HFFc6 (cell line): ENCODE measurements around the gene ACTN1. TPM values are rescaled to one million over a fixed set of nuclear protein-coding genes. Genes with fewer than 3 reads are reported as not detected.

Source experiments
- DNase-seq: peaks from one replicate; pipeline ENCODE4 v3.0.0-alpha.2; 2018
- H3K27ac Mint-ChIP-seq: 2 replicates; pipeline ENCODE4 v1.8.0; 2020; ENCODE audit warnings: mild to moderate bottlenecking, mixed read lengths
- H3K27me3 Mint-ChIP-seq: 2 replicates; pipeline ENCODE4 v1.8.0; 2021; ENCODE audit warnings: mild to moderate bottlenecking, moderate library complexity, mixed read lengths; ENCODE audit not compliant: insufficient read depth
- H3K36me3 Mint-ChIP-seq: 2 replicates; pipeline ENCODE4 v1.8.0; 2021; ENCODE audit warnings: low read depth, mixed read lengths
- H3K4me1 Mint-ChIP-seq: 2 replicates; pipeline ENCODE4 v1.8.0; 2020; ENCODE audit warnings: low read depth, mixed read lengths
- H3K4me3 Mint-ChIP-seq: 2 replicates; pipeline ENCODE4 v1.8.0; 2020; ENCODE audit warnings: mild to moderate bottlenecking, moderate library complexity, mixed read lengths
- H3K9me3 Mint-ChIP-seq: 2 replicates; pipeline ENCODE4 v1.8.0; 2020; ENCODE audit warnings: mild to moderate bottlenecking, mixed read lengths
- total RNA-seq, 6 experiments: library from RNA; stranded (reverse); fragmentation: NEBNext Ultra II Directional; extraction: Animal tissue kit (Norgen Biotek cat#: 25700); gene quantifications; 2 replicates in 1 of 6; 3 replicates in 5 of 6; pipeline ENCODE4 v1.2.3, GENCODE V29; 2021
- TF ChIP-seq, protein P1 (sequence below): fragments of 200-600 bp; sonication (generic); IDR thresholded peaks from 2 replicates; pipeline ENCODE4 v1.5.0; 2021; ENCODE audit warnings: antibody characterized with exemption, mild to moderate bottlenecking

The ACTN1 gene
- total RNA-seq, 6 experiments from 2014 or later: 749 to 847 (median 825) TPM

DNA sequence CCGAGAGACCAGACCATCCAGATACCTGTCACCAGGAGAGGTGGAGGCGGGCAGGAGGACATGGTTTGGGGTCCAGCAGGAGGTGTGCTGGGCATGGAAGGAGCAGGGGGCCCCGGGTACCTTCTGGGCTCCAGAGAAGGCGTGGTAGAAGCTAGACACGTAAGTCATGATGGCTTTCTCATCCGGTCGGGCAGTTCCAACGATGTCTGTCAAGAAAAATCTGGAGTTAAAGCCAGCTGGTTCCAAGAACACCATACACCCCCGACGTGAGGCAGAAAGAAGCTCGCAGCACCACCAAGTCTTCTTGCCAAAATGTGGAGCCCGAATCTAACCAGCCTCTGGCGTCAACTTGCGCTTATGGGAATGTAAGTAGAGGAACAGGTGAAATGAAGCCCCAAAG, 76.7 kb downstream of the ACTN1 start:
- Mint-ChIP-seq H3K27ac (peak overlapping the region; percentile 80), H3K4me1 (peaks cover 31% of the 10 kb centered on the region), H3K36me3 (peaks cover 73% of the 10 kb centered on the region), H3K27me3 (peaks cover 56% of the 10 kb centered on the region), H3K4me3 (peak overlapping the region; percentile 28; the same call in 1 of the 2 replicates), H3K9me3 (no peaks in the 10 kb centered on the region; the same call in none of the 2 replicates)
- DNase-seq: no peak
- TF ChIP-seq, protein P1, sequence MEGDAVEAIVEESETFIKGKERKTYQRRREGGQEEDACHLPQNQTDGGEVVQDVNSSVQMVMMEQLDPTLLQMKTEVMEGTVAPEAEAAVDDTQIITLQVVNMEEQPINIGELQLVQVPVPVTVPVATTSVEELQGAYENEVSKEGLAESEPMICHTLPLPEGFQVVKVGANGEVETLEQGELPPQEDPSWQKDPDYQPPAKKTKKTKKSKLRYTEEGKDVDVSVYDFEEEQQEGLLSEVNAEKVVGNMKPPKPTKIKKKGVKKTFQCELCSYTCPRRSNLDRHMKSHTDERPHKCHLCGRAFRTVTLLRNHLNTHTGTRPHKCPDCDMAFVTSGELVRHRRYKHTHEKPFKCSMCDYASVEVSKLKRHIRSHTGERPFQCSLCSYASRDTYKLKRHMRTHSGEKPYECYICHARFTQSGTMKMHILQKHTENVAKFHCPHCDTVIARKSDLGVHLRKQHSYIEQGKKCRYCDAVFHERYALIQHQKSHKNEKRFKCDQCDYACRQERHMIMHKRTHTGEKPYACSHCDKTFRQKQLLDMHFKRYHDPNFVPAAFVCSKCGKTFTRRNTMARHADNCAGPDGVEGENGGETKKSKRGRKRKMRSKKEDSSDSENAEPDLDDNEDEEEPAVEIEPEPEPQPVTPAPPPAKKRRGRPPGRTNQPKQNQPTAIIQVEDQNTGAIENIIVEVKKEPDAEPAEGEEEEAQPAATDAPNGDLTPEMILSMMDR: no peak

DNA sequence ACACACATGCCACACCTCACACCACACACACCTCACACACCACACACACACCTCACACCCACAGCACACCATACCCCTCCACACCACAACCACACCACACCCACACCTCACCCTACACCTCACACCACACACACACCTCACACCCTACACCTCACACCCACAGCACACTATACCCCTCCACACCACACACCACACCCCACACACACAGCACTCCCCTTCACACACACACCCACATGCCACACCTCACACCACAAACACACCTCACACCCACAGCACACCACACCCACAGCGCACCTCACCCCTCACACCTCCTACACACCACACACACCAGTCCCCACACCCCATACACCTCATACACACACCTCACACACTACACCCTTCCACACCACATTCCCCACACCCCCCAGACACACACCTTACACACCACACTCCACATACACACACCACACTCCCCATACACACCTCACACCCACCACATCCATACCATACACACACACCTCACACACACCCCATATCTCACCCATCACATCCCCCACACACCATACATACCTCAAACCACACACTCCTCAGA, 80.0 kb downstream of the ACTN1 start:
- H3K4me1 Mint-ChIP-seq: peaks cover 60% of the 10 kb centered on the region
- DNase-seq: no peak

DNA sequence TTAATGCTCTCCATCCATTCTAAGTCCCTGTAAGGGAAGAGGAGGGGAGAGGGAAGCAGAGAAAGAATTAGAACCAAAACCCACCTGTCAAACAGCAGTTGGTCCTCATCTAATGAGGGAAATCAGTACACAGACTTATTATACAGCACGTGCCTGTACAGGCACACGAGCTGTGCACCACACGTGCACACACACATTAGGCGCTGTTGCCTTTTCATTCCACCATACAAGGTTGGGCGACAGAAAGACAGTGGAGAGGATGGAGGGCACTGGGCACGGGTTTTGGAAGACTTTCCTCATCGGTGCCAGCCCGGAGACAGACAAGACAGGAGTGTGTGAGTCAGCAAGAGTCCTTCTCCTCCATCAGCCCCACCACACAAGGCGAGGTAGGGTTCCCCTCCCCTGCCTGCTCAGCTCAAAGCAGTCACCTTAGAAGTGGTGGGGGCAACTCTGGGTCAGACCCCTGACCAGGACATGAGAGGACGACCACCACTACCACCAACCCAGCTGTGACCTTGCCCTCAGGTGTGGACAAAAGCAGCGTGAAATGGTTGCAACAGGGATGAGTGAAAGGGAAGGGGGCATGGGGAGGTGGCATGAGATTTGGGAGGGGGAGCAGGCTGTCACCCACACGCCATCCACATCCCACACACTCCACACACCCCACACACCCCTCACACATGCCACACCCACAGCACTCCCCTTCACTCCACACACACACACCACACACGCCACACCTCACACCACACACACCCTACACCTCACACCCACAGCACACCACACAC, 80.7 kb downstream of the ACTN1 start:
- peaks cover 62% of the 10 kb centered on the region for H3K4me1 Mint-ChIP-seq
- no peak for DNase-seq
- peaks cover 5% of the 10 kb centered on the region for H3K9me3 Mint-ChIP-seq
- H3K27me3 Mint-ChIP-seq: peaks cover 73% of the 10 kb centered on the region
- H3K27ac Mint-ChIP-seq: peak overlapping the region; percentile 82
- peaks cover 72% of the 10 kb centered on the region for H3K36me3 Mint-ChIP-seq
- H3K4me3 Mint-ChIP-seq: peak overlapping the region; percentile 21; the same call in 1 of the 2 replicates
- TF ChIP-seq, protein P1: no peak

More for the DNA sequence above, 80.0 kb downstream of the ACTN1 start:
- TF ChIP-seq, protein P1: no peak
- H3K4me3 Mint-ChIP-seq: no peak overlapping the region; the same call in 1 of the 2 replicates
- peaks cover 73% of the 10 kb centered on the region for H3K27me3 Mint-ChIP-seq
- H3K36me3 Mint-ChIP-seq: peaks cover 71% of the 10 kb centered on the region
- H3K27ac Mint-ChIP-seq: peak overlapping the region; percentile 82
- peaks cover 5% of the 10 kb centered on the region for H3K9me3 Mint-ChIP-seq

DNA sequence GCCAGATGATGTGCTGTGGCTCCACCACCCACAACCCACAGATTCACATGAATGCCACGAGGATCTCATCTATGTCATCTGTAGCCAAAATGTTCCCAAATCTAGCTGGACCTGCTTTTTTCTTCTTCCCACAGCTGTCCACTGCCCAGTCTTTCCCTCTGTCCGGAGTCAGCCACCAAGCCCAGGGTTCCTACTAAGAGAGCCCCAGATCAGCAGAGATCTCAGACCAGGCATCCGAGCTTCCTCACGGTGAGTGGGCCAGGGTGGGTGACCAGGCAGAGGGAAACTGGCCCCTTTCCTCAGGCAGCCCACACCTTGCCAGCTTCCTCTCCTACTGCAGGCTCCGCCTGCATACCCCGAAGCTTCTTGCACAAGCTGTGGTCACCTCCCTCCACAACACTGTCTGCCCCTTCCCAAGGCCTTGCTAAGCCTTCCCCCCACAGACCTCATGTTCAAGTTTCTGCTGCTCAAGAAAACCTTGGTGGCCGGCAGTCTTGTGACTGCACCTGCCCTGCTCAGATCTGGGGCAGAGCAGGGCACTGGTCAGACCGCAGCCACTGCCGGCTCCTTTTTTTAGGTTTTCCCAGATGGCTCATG, 81.4 kb downstream of the ACTN1 start:
- Mint-ChIP-seq H3K4me3 (peak overlapping the region; percentile 37; the same call in 1 of the 2 replicates), H3K27me3 (peaks cover 72% of the 10 kb centered on the region), H3K4me1 (peaks cover 68% of the 10 kb centered on the region), H3K27ac (peak overlapping the region; percentile 82), H3K9me3 (peaks cover 5% of the 10 kb centered on the region), H3K36me3 (peaks cover 69% of the 10 kb centered on the region)
- no peak for DNase-seq
- TF ChIP-seq, protein P1: no peak

DNA sequence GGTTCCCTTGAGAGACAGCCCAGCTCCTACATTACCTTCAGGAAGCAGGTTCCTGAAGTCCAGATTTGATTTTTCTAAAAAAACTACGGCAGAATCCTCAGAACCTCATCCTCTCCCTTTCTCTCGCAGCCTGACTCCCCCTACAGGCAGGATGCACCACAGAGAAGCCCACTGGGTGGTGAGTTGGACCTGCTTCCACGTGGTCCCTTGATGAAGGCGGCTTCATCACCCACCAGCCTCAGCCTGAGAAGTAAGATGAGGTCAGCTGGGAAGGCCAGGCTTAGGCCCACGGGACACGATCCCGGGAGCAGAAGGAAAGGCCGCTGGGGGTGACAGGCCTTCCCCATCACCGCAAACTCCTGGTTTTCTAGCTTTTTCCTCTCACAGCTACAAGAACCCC, 83.0 kb downstream of the ACTN1 start:
- Mint-ChIP-seq H3K9me3 (peaks cover 5% of the 10 kb centered on the region), H3K36me3 (peaks cover 71% of the 10 kb centered on the region), H3K4me1 (peaks cover 79% of the 10 kb centered on the region), H3K27ac (peak overlapping the region; percentile 80), H3K4me3 (peak overlapping the region; percentile 17; the same call in 1 of the 2 replicates), H3K27me3 (peaks cover 65% of the 10 kb centered on the region)
- peak; percentile 20 for DNase-seq
- TF ChIP-seq, protein P1: peak; percentile 72
